NCI-H2107 treated with DMSO at 0.1 percent for 48 hours (cell line): Measurements from ENCODE around the gene PTPRH.

Source experiments
- DNase-seq: peaks from one replicate; lab custom pipeline; 2025; ENCODE audit not compliant: unreplicated experiment; lab: John Stamatoyannopoulos, UW

Gene PTPRH

GRCh38 chr19:55136399-55137102 is 72.8 kb downstream of the PTPRH start:
- DNase-seq = no peak

GRCh38 chr19:55134736-55135135 is 74.6 kb downstream of the PTPRH start:
- DNase-seq = no peak

- DNase-seq = no peak
Observed at GRCh38 chr19:55133639-55134444, 75.5 kb downstream of the PTPRH start.

GRCh38 chr19:55132453-55133129 is 76.7 kb downstream of the PTPRH start:
- no peak for DNase-seq

- DNase-seq = no peak
Observed at GRCh38 chr19:55131421-55131820, 77.9 kb downstream of the PTPRH start.
